ENCODE results near the gene PSMD6.

- no peak for TF ChIP-seq POLR2A (IDR thresholded peaks at IDR 0.05; ENCODE audit: extremely low read depth, insufficient read length)
- TF ChIP-seq, protein P1, sequence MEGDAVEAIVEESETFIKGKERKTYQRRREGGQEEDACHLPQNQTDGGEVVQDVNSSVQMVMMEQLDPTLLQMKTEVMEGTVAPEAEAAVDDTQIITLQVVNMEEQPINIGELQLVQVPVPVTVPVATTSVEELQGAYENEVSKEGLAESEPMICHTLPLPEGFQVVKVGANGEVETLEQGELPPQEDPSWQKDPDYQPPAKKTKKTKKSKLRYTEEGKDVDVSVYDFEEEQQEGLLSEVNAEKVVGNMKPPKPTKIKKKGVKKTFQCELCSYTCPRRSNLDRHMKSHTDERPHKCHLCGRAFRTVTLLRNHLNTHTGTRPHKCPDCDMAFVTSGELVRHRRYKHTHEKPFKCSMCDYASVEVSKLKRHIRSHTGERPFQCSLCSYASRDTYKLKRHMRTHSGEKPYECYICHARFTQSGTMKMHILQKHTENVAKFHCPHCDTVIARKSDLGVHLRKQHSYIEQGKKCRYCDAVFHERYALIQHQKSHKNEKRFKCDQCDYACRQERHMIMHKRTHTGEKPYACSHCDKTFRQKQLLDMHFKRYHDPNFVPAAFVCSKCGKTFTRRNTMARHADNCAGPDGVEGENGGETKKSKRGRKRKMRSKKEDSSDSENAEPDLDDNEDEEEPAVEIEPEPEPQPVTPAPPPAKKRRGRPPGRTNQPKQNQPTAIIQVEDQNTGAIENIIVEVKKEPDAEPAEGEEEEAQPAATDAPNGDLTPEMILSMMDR (IDR thresholded peaks at IDR 0.05; ENCODE audit: low read depth, low read length): no peak
- TF ChIP-seq, protein P2, sequence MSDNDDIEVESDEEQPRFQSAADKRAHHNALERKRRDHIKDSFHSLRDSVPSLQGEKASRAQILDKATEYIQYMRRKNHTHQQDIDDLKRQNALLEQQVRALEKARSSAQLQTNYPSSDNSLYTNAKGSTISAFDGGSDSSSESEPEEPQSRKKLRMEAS (IDR thresholded peaks at IDR 0.05; ENCODE audit: low read depth, low read length): no peak
- no peak for TF ChIP-seq MYC (IDR thresholded peaks at IDR 0.05; ENCODE audit: low read depth, low read length)
Observed at GRCh38 chr3:64047787-64048186, 24.5 kb upstream of the PSMD6 start.
